GM19351 (cell line): Measurements from ENCODE around the gene LOC128125822.
"Not testable (repeated sequence)": the region's sequence is repeated elsewhere in the genome, so short reads cannot be mapped to it uniquely, and the experiment has no call there.

ENCODE experiments used
- ATAC-seq: cut with Tn5 transposase; IDR thresholded peaks from one replicate; pipeline ENCODE4 v1.9.1; 2021; ENCODE audit warnings: mild to moderate bottlenecking, moderate library complexity; ENCODE audit not compliant: unreplicated experiment

The LOC128125822 gene

GRCh38 chr6:63572044-63572746 is at the start of gene LOC128125822, which contains the start of gene PTP4A1:
LOC128125822 (plus strand) TSS chr6:63572480.
PTP4A1 (plus strand) TSS chr6:63572480; CDS start chr6:63576881, 4,401 bp downstream.
- peak; percentile 84 for ATAC-seq

- not testable (repeated sequence) for ATAC-seq
Observed at GRCh38 chr6:63522911-63523287, 49.4 kb upstream of the LOC128125822 start.

GRCh38 chr6:63523630-63524029 is 48.6 kb upstream of the LOC128125822 start:
- no peak for ATAC-seq

GRCh38 chr6:63525186-63525878 is 46.9 kb upstream of the LOC128125822 start:
- ATAC-seq: peak; percentile 42

- ATAC-seq: no peak
Observed at GRCh38 chr6:63526931-63527330, 45.3 kb upstream of the LOC128125822 start.

GRCh38 chr6:63527658-63528514 is 44.4 kb upstream of the LOC128125822 start:
- no peak for ATAC-seq

- ATAC-seq: peak; percentile 50
Observed at GRCh38 chr6:63529498-63529897, 42.8 kb upstream of the LOC128125822 start.

GRCh38 chr6:63530182-63530581 is 42.1 kb upstream of the LOC128125822 start:
- no peak for ATAC-seq

GRCh38 chr6:63530991-63531390 is 41.3 kb upstream of the LOC128125822 start:
- no peak for ATAC-seq

- ATAC-seq: no peak
Observed at GRCh38 chr6:63533026-63533425, 39.3 kb upstream of the LOC128125822 start.

GRCh38 chr6:63533952-63534351 is 38.3 kb upstream of the LOC128125822 start:
- no peak for ATAC-seq

GRCh38 chr6:63537201-63537958 is 34.9 kb upstream of the LOC128125822 start:
- ATAC-seq: peak; percentile 78

- no peak for ATAC-seq
Observed at GRCh38 chr6:63537959-63538300, 34.4 kb upstream of the LOC128125822 start.

- ATAC-seq: no peak
Observed at GRCh38 chr6:63538550-63538949, 33.7 kb upstream of the LOC128125822 start.

- ATAC-seq: no peak
Observed at GRCh38 chr6:63543001-63543400, 29.3 kb upstream of the LOC128125822 start.

- no peak for ATAC-seq
Observed at GRCh38 chr6:63543982-63544381, 28.3 kb upstream of the LOC128125822 start.

- no peak for ATAC-seq
Observed at GRCh38 chr6:63546236-63546635, 26.0 kb upstream of the LOC128125822 start.

- ATAC-seq: no peak
Observed at GRCh38 chr6:63546697-63547096, 25.6 kb upstream of the LOC128125822 start.

- ATAC-seq: no peak
Observed at GRCh38 chr6:63549076-63549475, 23.2 kb upstream of the LOC128125822 start.

GRCh38 chr6:63553208-63553607 is 19.1 kb upstream of the LOC128125822 start:
- ATAC-seq: peak; percentile 97

- no peak for ATAC-seq
Observed at GRCh38 chr6:63553900-63554299, 18.4 kb upstream of the LOC128125822 start.
